Measurements from ENCODE around the gene TMEM50B. TPM values are rescaled to one million over a fixed set of nuclear protein-coding genes. Genes with fewer than 3 reads are reported as not detected.
A peak's percentile ranks its signal among the peaks of the same experiment; 100 is the strongest.
"Not testable (repeated sequence)": the region's sequence is repeated elsewhere in the genome, so short reads cannot be mapped to it uniquely, and the experiment has no call there.

Gene TMEM50B
- polyA plus RNA-seq (ENCODE audit: insufficient read length in 4 of 4), result 10 to 100 TPM; 49.1 to 85.3 (median 56.4) TPM

GRCh38 chr21:33479679-33480480 is at the start of gene TMEM50B:
TMEM50B (minus strand) TSS chr21:33479974; CDS start chr21:33468885, 11,089 bp downstream.
- DNase-seq (ENCODE audit: low read depth in 4 of 4, low spot score in 2 of 4), result peak; percentile 65 to 89 (median 84)

- no peak for DNase-seq (ENCODE audit: low read depth in 4 of 4, low spot score in 2 of 4)
These were observed 43.2 kb upstream of the TMEM50B start for GRCh38 chr21:33522953-33523349.

GRCh38 chr21:33522297-33522952 is 42.7 kb upstream of the TMEM50B start:
- no peak for DNase-seq (ENCODE audit: low read depth in 4 of 4, low spot score in 2 of 4)

GRCh38 chr21:33518899-33519298 is 39.1 kb upstream of the TMEM50B start:
- no peak for DNase-seq (ENCODE audit: low read depth in 4 of 4, low spot score in 2 of 4)

- DNase-seq (ENCODE audit: low read depth in 4 of 4, low spot score in 2 of 4), result no peak
These were observed 34.5 kb upstream of the TMEM50B start for GRCh38 chr21:33514229-33514628.

- DNase-seq (ENCODE audit: low read depth in 4 of 4, low spot score in 2 of 4), result no peak
These were observed 32.7 kb upstream of the TMEM50B start for GRCh38 chr21:33512481-33512880.

GRCh38 chr21:33511639-33512038 is 31.9 kb upstream of the TMEM50B start:
- no peak for DNase-seq (ENCODE audit: low read depth in 4 of 4, low spot score in 2 of 4)

- no peak for DNase-seq (ENCODE audit: low read depth in 4 of 4, low spot score in 2 of 4)
These were observed 31.1 kb upstream of the TMEM50B start for GRCh38 chr21:33510826-33511225.

GRCh38 chr21:33507003-33507402 is 27.2 kb upstream of the TMEM50B start:
- not testable (repeated sequence) for DNase-seq (ENCODE audit: low read depth in 4 of 4, low spot score in 2 of 4)

- DNase-seq (ENCODE audit: low read depth in 4 of 4, low spot score in 2 of 4), result no peak
These were observed 26.1 kb upstream of the TMEM50B start for GRCh38 chr21:33505833-33506232.

GRCh38 chr21:33496345-33496744 is 16.6 kb upstream of the TMEM50B start:
- DNase-seq (ENCODE audit: low read depth in 4 of 4, low spot score in 2 of 4), result no peak

GRCh38 chr21:33495743-33496142 is 16.0 kb upstream of the TMEM50B start:
- DNase-seq (ENCODE audit: low read depth in 4 of 4, low spot score in 2 of 4), result no peak

- no peak for DNase-seq (ENCODE audit: low read depth in 4 of 4, low spot score in 2 of 4)
These were observed 14.0 kb upstream of the TMEM50B start for GRCh38 chr21:33493756-33494155.

GRCh38 chr21:33492571-33492970 is 12.8 kb upstream of the TMEM50B start:
- DNase-seq (ENCODE audit: low read depth in 4 of 4, low spot score in 2 of 4), result no peak

- DNase-seq (ENCODE audit: low read depth in 4 of 4, low spot score in 2 of 4), result peak; percentile 91 to 93 (median 93)
These were observed 11.8 kb upstream of the TMEM50B start, which contains the start of gene DNAJC28 for GRCh38 chr21:33491373-33492102. DNAJC28 (minus strand) TSS chr21:33491716; CDS start chr21:33489393, 2,323 bp downstream.

GRCh38 chr21:33490991-33491372 is 11.2 kb upstream of the TMEM50B start:
- peak in 1 of 4 donors; percentile 21 for DNase-seq (ENCODE audit: low read depth in 4 of 4, low spot score in 2 of 4)

- no peak for DNase-seq (ENCODE audit: low read depth in 4 of 4, low spot score in 2 of 4)
These were observed 9.2 kb upstream of the TMEM50B start for GRCh38 chr21:33488936-33489335.

GRCh38 chr21:33487996-33488395 is 8.2 kb upstream of the TMEM50B start:
- DNase-seq (ENCODE audit: low read depth in 4 of 4, low spot score in 2 of 4), result no peak

GRCh38 chr21:33481314-33481943 is 1.7 kb upstream of the TMEM50B start:
- no peak for DNase-seq (ENCODE audit: low read depth in 4 of 4, low spot score in 2 of 4)

- no peak for DNase-seq (ENCODE audit: low read depth in 4 of 4, low spot score in 2 of 4)
These were observed 818 bp upstream of the TMEM50B start for GRCh38 chr21:33480481-33481103.

Data from left renal cortex interstitium (tissue), 4 donors.